Suppressor macrophage treated with lipopolysaccharide for 4 hours (primary cell): ENCODE measurements around the gene TP73.
"Not testable (repeated sequence)": the region's sequence is repeated elsewhere in the genome, so short reads cannot be mapped to it uniquely, and the experiment has no call there.

Source experiments
- DNase-seq: peaks from one replicate; pipeline ENCODE4 v3.0.0-alpha.2; 2020

Gene TP73

DNA sequence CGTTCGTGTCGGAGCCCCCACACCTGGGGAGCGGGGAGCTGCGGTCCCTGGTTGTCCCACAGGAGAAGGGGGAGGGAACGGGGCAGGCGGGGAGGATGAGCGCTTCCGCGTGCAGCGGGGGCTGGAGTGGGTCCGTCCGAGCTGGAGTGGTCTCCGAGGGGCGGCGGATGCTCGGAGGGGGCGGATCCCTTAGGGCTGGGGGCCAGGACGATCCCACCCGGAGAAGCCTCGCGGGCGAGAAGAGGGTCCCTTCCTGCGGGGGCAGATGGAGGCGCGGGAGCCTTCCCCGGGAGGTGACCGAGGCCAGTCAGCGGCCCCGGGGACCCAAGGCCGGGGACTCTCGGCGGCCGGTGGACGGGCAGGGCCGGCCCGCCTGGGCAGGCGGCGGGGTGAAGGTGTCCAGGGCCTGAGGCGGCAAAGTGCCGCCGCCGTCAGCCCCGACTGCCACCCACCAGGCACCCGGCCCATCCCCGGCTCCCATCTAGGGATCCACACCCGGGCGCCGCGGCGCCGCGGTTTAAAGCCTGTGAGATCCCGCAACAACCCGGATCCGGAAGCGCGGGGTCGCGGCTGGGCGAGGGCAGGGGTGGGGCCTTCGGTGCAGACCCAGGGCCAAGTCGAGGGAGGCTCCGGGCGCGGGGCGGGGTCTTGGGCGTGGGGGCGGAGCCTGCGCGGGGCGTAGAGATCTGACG is 94.7 kb downstream of the TP73 start:
- DNase-seq = peak; percentile 79

- DNase-seq = no peak
Measured at GRCh38 chr1:3747522-3747848, 95.2 kb downstream of the TP73 start.

- DNase-seq = no peak
Measured at GRCh38 chr1:3747903-3748302, 95.6 kb downstream of the TP73 start.

GRCh38 chr1:3748316-3748900 is 96.1 kb downstream of the TP73 start:
- DNase-seq = not testable (repeated sequence)

DNA sequence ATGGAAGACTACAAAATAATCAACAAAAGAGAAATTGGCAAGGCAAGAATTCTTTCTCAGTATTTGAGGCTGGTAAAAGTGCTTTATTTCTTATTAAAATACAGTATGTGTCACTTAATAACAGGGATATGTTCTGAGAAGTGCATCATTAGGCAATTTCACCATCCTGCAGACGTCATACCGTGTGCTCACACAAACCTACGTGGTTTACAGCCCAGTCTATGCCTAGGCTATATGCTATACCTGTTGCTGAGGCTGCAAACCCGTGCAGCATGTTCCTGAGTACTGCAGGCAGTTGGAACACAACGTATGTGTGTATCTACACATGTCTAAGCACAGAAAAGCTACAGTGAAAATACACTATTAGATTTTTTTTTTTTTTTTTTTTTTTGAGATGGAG is 97.2 kb downstream of the TP73 start:
- no peak for DNase-seq

DNA sequence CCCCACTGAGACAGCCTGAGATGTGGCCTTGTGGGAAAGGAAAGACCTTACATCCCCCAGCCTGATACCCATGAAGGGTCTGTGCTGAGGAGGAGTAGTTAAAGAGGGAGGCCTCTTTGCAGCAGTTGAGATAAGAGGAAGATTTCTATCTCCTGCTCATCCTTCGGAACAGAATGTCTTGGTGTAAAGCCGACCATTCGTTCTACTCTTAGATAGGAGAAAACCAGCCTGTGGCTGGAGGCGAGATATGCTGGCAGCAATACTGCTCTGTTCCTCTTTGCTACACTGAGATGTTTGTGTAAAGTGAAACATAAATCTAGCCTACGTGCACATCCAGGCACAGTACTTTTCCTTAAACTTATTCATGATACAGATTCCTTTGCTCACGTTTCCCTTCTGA is 98.4 kb downstream of the TP73 start:
- DNase-seq = no peak

- DNase-seq = no peak
Measured at GRCh38 chr1:3752400-3752945, 100.2 kb downstream of the TP73 start, which contains the start of gene CCDC27. Gene CCDC27 (plus strand): TSS chr1:3752450. CDS start chr1:3752482, 32 bp downstream.

- no peak for DNase-seq
Measured at GRCh38 chr1:3753656-3754454, 101.5 kb downstream of the TP73 start.

DNA sequence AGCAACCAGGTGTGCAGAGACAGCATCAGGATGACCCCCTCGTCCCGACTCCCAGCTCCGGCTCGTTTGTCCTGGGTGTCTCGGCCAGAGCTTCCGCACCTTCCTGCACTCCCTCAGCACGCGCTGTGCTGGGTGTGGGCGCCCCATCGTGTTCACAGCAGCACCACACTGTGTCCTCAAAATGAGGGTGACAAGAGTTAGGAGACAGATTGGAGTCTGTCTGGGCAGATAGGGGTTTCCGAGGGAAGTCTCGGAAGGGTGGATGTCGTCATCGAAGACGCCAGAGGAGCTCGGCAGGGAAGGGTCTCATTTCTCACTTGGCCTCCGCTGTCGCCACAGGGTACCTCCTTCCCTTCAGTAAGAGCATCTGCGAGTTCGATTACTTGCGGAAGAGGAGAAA is 104.1 kb downstream of the TP73 start:
- DNase-seq = no peak

DNA sequence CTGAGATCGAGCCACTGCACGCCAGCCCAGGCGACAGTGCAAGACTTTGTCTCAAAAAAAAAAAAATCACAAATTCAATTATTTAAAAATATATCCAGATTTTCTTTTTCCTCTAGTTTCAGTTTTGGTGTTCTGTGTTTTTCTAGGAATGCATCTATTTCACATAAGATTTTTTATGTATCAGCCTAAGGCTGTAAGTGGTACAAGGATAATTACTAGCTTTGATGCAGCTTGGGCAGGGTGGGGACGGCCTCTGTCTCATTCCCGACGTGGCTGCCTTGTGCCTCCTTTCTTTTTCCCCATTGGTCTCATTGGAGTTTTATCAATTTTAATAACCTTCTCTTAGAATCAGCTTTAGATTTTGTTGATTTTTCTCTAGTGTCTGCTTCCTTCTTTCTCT is 106.8 kb downstream of the TP73 start:
- DNase-seq = no peak

- DNase-seq = no peak
Measured at GRCh38 chr1:3759796-3760195, 107.5 kb downstream of the TP73 start.

DNA sequence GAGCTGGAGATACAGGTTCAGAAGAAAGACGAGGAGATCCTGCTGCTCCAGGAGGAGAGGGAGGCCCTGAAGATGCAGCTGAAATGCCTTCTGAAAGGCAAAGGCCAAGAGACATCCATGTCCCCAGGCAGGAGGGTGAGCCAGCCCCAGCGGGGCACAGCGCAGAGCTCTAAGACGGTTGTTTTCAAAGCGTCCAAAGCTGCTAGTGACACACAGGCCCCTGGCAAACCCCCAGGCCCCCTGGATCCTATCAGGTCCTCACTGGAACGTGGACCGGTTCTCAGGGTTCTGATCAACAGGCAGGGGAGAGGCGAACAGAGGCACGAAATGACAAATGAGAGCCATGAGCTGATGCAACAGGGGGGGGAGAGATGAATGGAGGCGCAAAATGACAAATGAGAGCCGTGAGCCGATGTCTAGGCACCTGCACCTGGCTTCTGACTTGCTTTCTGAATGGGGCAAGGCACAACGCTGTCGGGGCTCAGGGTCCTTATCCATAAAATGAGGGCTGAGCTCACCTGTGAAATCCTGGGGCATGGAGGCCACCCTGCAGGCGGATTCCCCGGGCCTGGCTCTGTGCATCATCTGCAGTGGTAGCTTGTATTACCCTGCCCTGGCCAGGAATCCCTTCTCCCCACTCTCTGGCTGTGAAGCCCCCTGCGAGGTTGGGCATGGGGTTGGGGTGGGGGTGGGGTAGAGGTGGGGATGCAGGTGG is 109.1 kb downstream of the TP73 start:
- DNase-seq = no peak

DNA sequence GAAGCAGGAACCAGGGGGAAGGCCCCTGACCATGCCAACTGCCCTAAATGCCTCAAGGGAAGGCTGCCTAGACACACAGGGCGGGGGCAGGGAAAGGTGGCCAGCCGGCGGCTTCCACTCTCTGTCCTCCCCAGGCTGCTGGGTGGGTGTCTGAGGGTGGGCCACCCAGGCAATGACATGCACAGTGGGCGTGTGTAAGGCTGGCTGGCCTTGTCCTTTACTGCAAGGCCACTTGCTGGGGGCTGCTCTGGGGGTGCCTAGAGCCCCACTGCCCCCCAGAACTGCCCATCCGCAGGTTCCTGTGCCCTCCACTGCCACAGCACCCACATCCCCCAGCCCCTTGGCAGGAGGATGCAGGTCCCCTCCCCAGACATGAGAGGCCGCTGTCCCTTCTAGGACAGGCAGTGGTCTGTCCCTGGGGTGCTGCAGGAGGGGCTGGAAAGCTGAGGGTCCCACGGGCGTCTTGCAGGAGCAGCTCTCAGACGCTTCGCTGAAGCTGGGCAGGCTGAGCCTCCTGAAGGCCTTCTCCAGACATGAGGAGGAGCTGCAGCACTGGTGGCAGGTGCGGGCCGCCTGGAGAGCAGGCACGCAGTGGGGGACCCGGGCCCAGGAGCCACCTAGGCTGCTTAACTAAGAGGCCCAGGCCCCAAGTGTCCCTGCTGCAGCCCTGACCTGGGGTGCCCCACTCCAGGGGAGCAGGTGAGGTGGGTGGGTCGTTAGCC is 110.0 kb downstream of the TP73 start:
- no peak for DNase-seq

- no peak for DNase-seq
Measured at GRCh38 chr1:3762873-3763228, 110.5 kb downstream of the TP73 start.

DNA sequence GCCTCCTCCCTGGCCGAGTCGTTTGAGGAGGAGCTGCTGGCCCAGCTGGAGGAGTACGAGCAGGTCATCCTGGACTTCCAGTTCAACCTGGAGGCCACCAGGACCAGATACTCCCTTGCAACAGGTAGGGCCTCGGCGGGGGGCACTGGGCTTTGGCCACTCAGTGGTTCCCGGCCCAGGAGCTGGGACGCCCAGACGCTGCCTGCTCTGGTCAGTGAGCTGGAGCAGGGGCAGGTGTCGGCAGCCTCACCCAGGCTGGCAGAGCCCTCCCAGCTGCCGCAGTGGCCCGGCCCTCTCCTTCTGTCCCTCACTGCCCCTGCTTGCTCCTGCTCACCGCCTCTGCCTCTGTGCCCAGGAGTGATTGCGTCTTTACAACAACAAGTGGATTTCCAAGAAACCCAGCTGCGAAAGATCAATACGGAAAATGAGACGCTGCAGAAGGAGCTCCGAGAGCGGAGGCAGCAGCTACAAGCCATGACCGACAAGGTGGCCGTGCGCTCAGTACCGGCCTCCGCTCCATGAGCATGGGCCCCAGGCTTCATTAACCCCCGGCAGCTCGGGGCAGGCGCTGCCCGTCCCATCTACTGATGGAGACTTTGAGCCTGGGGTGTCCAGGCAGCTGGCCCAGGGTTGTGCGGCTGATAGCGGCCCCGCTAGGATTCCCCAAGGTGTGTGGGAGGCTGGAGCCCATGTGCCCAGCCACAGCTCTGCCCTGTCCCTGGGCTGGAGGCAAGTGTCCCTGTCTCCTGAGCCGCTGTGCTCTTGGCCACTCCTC is 111.2 kb downstream of the TP73 start:
- no peak for DNase-seq

DNA sequence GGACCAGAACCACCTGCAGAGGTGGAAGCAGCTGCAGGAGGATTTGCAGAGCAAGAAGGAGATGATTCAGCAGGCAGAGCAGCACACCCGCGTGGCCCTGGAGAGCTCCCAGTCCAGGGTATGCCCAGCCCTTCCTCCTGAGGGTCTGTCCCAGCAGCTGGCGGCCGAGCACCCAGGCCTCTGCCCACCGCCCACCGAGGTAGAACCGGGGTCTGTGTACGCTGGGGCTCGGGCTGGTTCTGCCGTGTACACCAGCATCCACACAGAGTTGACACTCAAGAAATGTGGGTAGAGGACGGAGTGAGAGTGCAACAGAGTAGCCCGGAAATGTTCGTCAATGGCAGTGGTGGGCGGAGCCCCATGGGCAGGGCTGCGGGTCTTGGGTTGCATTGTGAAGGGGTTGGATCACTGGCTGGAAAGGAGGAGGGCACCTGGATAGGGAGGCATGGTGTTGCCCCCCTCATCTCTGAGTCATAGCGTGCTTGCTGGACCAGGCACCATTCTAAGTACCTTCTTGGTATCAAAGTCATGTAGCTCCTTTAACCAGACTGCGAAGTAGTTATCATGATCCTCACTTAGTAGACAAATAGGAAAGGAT is 115.1 kb downstream of the TP73 start:
- no peak for DNase-seq

GRCh38 chr1:3768811-3769390 is 116.6 kb downstream of the TP73 start:
- DNase-seq = no peak

- no peak for DNase-seq
Measured at GRCh38 chr1:3770047-3770765, 117.9 kb downstream of the TP73 start.

- DNase-seq = no peak
Measured at GRCh38 chr1:3771108-3772026, 119.1 kb downstream of the TP73 start.
